ENCODE measurements around the gene EPG5. TPM values are rescaled to one million over a fixed set of nuclear protein-coding genes. Genes with fewer than 3 reads are reported as not detected.

The EPG5 gene, protein sequence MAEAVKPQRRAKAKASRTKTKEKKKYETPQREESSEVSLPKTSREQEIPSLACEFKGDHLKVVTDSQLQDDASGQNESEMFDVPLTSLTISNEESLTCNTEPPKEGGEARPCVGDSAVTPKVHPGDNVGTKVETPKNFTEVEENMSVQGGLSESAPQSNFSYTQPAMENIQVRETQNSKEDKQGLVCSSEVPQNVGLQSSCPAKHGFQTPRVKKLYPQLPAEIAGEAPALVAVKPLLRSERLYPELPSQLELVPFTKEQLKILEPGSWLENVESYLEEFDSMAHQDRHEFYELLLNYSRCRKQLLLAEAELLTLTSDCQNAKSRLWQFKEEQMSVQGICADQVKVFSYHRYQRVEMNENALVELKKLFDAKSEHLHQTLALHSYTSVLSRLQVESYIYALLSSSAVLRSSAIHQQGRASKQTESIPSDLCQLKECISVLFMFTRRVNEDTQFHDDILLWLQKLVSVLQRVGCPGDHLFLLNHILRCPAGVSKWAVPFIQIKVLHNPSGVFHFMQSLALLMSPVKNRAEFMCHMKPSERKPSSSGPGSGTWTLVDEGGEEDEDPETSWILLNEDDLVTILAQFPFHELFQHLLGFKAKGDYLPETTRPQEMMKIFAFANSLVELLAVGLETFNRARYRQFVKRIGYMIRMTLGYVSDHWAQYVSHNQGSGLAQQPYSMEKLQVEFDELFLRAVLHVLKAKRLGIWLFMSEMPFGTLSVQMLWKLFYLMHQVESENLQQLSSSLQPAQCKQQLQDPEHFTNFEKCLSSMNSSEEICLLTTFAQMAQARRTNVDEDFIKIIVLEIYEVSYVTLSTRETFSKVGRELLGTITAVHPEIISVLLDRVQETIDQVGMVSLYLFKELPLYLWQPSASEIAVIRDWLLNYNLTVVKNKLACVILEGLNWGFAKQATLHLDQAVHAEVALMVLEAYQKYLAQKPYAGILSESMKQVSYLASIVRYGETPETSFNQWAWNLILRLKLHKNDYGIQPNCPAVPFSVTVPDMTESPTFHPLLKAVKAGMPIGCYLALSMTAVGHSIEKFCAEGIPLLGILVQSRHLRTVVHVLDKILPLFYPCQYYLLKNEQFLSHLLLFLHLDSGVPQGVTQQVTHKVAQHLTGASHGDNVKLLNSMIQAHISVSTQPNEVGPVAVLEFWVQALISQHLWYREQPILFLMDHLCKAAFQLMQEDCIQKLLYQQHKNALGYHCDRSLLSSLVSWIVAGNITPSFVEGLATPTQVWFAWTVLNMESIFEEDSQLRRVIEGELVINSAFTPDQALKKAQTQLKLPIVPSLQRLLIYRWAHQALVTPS (N-terminal part only)
- polyA plus RNA-seq (2011; rRNA removed) (37.8 and 38.4 TPM in 2 replicates), polyA minus RNA-seq (2011; rRNA and poly(A)+ RNA removed) (98.6 and 126 TPM in 2 replicates)

DNA sequence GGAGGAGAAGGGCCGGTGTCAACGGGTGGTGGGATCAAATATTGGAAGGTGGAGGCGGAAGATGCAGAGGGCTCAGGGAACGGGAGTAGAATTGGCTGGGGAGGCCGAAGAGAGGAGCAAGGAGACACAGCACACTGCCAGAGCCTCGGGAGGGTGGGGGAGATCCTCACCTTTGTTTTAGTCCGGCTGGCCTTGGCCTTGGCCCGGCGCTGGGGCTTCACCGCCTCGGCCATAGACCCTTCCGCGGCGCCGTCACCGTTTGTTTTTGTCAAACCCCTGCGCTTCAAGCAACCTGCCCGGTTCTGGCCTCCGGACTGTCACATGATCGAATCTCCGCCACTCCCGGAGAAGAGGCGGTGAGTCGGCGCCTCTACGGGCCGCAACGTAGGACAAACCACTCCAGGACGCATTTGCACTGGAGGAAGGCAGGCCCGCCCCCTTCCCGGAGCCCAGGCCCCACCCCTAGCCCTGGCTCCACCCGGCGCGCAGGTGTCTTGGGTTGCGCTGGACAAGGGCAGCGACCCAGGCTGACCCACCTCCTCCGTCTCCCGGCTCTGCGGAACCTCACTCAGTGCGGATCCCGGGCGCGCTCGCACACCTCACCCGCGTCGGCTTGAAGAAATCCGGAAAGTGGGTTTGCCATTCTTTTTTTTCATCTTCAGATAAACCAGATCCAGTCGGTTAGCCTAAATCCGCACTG, at the start of gene EPG5:
Gene EPG5, minus strand, starts transcription at position 323 of the 700 bp plus-strand sequence. Its CDS starts 90 bp downstream, at position 233.
- no peaks in the 10 kb centered on the region for H3K36me3 ChIP-seq (ENCODE audit: control insufficient read depth, insufficient read depth, low read length)
- POLR2A ChIA-PET: no interaction called here
- CTCF ChIA-PET: interaction anchor here (0.6 kb wide), 1 partner anchor 12 kb away, joined by 3 read pairs; no protein-coding TSS in a partner anchor
- TF ChIP-seq, protein P1, sequence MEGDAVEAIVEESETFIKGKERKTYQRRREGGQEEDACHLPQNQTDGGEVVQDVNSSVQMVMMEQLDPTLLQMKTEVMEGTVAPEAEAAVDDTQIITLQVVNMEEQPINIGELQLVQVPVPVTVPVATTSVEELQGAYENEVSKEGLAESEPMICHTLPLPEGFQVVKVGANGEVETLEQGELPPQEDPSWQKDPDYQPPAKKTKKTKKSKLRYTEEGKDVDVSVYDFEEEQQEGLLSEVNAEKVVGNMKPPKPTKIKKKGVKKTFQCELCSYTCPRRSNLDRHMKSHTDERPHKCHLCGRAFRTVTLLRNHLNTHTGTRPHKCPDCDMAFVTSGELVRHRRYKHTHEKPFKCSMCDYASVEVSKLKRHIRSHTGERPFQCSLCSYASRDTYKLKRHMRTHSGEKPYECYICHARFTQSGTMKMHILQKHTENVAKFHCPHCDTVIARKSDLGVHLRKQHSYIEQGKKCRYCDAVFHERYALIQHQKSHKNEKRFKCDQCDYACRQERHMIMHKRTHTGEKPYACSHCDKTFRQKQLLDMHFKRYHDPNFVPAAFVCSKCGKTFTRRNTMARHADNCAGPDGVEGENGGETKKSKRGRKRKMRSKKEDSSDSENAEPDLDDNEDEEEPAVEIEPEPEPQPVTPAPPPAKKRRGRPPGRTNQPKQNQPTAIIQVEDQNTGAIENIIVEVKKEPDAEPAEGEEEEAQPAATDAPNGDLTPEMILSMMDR (IDR thresholded peaks at IDR 0.05; ENCODE audit: insufficient read depth, low read depth, low read length): no peak
- peak; percentile 72 for DNase-seq (ENCODE audit: low read depth)
- H3K4me3 ChIP-seq (ENCODE audit: low read depth, low read length): peak within 1 kb of the TSS; percentile 96
- no peaks in the 10 kb centered on the region for H3K27me3 ChIP-seq (ENCODE audit: control insufficient read depth, insufficient read depth, low read length)

DNA sequence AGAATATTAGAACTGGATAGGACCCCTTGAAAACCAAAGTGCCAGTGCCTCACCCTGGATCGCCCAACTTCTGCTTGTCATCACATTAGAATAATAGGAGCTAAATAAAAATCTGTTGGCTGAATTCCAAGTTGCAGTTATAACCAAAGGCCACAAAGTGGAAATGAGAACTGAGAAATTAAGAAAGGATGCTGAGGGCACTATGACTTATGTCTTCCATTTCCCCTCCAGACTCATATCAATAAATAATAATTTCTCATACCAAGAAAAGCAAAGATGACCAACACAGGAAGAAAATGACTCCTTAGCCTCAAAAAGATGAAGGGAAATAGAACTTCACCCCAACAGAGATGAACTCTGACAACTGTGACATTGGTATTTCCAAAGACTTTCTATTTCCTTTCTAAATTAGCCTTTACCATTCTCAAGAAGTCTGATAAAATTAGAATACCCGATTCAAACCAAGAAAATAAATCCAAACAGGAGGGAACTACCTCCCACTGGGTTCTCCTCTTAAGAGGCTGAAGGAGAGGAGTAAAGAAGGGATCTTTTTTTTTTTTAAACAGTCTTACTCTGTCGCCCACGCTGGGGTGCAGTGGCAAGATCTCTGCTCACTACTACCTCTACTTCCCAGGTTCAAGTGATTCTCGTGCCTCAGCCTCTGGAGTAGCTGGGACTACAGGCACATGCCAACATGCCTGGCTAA, 46.5 kb upstream of the EPG5 start:
- no peak for DNase-seq (ENCODE audit: low read depth)
- Histone ChIP-seq H3K36me3 (ENCODE audit: control insufficient read depth, insufficient read depth, low read length) (peaks cover 5% of the 10 kb centered on the region), H3K4me3 (ENCODE audit: low read depth, low read length) (no peak overlapping the region), H3K27me3 (ENCODE audit: control insufficient read depth, insufficient read depth, low read length) (no peaks in the 10 kb centered on the region)
- POLR2A ChIA-PET: no interaction called here
- CTCF ChIA-PET: interaction anchor here (0.5 kb wide), 1 partner anchor 79 kb away, joined by 3 read pairs; no protein-coding TSS in a partner anchor
- TF ChIP-seq, protein P1 (IDR thresholded peaks at IDR 0.05; ENCODE audit: insufficient read depth, low read depth, low read length): no peak

DNA sequence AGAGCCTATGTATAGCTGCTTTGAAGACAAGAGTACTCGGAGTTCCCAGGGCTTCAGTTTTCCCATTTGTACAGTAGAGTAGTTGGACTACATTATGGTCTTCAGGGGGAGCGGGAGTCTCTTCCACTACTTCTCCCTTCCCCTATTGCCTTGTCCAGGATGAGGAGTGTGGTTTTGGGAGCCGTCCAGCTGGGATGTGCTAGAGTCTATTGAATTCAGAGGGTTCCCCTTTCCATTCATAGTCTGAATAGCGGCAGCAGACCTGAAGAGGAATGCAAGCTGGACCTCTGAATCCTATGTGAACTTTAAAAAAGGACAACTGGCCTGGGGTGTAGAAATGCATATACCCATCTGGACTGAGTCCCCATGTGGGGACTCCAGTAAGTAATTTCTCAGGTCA, 43.5 kb upstream of the EPG5 start:
- ChIA-PET CTCF (no interaction called here), POLR2A (no interaction called here)
- TF ChIP-seq, protein P1 (IDR thresholded peaks at IDR 0.05; ENCODE audit: insufficient read depth, low read depth, low read length): no peak
- no peak for DNase-seq (ENCODE audit: low read depth)
- no peaks in the 10 kb centered on the region for H3K27me3 ChIP-seq (ENCODE audit: control insufficient read depth, insufficient read depth, low read length)
- no peak overlapping the region for H3K4me3 ChIP-seq (ENCODE audit: low read depth, low read length)
- H3K36me3 ChIP-seq (ENCODE audit: control insufficient read depth, insufficient read depth, low read length): peaks cover 6% of the 10 kb centered on the region

DNA sequence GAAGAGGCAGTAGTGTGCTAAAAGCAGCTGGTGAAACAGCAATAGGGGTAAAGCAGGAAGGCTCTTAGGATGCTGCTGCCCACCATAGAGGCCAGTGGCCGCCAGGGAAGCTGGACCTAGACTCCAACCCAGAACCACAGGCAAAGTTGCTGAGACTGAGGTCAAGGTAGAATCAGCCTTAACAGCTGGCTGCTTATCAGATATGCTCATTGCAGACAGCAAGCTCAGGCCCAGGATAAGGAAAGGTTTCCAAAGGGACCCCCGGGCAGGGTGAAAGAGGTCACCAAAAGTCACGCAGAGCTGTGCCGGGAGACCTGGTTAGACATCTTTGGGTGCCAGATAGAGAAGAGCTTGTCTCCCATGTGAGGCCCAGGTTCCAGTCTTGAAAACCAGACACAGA, 42.9 kb upstream of the EPG5 start:
- no peak for DNase-seq (ENCODE audit: low read depth)
- TF ChIP-seq, protein P1 (IDR thresholded peaks at IDR 0.05; ENCODE audit: insufficient read depth, low read depth, low read length): no peak
- H3K36me3 ChIP-seq (ENCODE audit: control insufficient read depth, insufficient read depth, low read length): peaks cover 6% of the 10 kb centered on the region
- H3K4me3 ChIP-seq (ENCODE audit: low read depth, low read length): no peak overlapping the region
- H3K27me3 ChIP-seq (ENCODE audit: control insufficient read depth, insufficient read depth, low read length): no peaks in the 10 kb centered on the region
- ChIA-PET POLR2A (no interaction called here), CTCF (interaction anchor here (0.6 kb wide), 1 partner anchor 173 kb away, joined by 3 read pairs; no protein-coding TSS in a partner anchor)

Data from BJ (cell line).